ENCODE data around the gene SH3GL2. TPM values are rescaled to one million over a fixed set of nuclear protein-coding genes. Genes with fewer than 3 reads are reported as not detected.

Gene SH3GL2
- total and polyA plus RNA-seq, 2 donors (not counting 3 experiments of a cell fraction or from before 2014, with no cell fraction given): 0.12 TPM; not detected in 1

DNA sequence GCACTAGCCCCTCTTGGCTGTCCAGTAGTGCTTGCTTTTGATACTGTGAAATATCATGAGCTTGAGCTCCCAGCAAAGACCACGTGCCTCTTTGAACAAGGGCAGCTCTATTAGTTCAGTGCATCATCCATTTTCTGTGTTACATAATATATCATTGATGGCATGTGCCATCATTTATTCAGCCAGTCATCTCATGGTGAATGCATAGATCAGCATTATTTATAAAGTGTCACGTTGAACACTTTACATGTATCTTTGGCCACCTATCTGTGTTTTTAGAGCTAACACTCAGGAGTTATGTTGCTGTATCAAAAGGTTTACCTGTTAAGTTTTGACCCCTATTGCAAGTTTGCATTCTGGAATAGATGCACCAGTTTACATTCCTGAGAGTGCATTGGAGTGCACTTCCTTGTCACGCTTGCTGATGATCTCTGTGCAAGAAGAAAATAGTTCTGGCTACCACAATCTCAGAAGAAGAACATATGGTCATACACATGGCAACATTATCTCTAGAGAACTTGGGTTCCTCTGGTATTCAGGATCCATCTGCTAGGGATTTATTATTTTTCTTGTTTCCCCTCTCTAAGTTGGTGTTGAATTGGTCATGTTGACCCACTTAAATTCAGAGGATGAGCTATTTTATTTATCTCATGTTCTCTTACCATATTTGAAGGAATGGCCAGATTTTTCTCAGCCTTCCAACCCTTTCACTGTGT lies 120.9 kb downstream of the SH3GL2 start:
- dilution Hi-C loops (cut with MboI; ENCODE audit: extremely low pct_ligation_motif_present, low sequenced_read_pairs): no loop called here

DNA sequence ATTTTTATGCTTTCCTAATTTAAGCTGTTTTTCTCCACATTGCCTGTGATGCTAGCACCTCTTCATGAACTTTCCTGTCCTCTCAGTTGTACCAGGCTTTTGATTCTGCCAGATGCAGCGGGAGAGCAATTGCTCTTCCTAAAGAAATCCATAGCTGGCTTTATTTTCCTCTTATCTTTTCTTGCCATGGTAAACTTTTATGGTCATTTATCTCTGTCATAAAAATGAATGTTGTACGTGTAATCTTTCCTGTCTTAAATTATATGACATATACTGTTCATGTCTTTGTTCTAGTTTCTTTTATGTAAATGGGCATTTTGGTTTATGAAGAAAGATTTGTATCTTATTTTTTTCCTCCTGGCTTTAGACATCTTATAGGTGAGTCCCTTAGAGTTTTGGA lies 127.5 kb downstream of the SH3GL2 start:
- H4K20me1 ChIP-seq (replicated peaks; ENCODE audit: control insufficient read depth, extremely low read depth, insufficient read depth, low read length): no peaks in the 10 kb centered on the region
- no peaks in the 10 kb centered on the region for H3K4me1 ChIP-seq (ENCODE audit: control insufficient read depth, extremely low read depth, insufficient read depth, low read length)
- H3K27me3 ChIP-seq (ENCODE audit: control insufficient read depth in 2 of 2, insufficient read depth in 2 of 2, low read length in 2 of 2): peaks cover 0 to 2% of the 10 kb centered on the region in 2 experiments
- no TSS peak for BruUV-seq (replicated peaks)
- no peak overlapping the region for H2AFZ ChIP-seq (ENCODE audit: low read depth, low read length)
- CTCF ChIA-PET: no interaction called here
- H3K79me2 ChIP-seq (ENCODE audit: control insufficient read depth, insufficient read depth, low read length): no peaks in the 10 kb centered on the region
- intact Hi-C loops (cut with micrococcal nuclease): no loop called here
- H3K4me3 ChIP-seq (replicated peaks in 1 of 3; ENCODE audit: insufficient read depth in 1 of 3, low read depth in 1 of 3, low read length in 3 of 3): no peak overlapping the region
- no peak for FAIRE-seq
- DNase-seq (ENCODE audit: low read depth, low spot score): no peak
- POLR2A ChIA-PET: no interaction called here
- H3K4me2 ChIP-seq (ENCODE audit: insufficient read depth, low read length): no peak overlapping the region
- TF ChIP-seq MYC (IDR thresholded peaks at IDR 0.05; ENCODE audit: low read depth, low read length): no peak
- no peak for TF ChIP-seq FOS (IDR thresholded peaks at IDR 0.05; ENCODE audit: borderline replicate concordance, insufficient read depth, low read length)
- TF ChIP-seq, protein P1, sequence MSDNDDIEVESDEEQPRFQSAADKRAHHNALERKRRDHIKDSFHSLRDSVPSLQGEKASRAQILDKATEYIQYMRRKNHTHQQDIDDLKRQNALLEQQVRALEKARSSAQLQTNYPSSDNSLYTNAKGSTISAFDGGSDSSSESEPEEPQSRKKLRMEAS (IDR thresholded peaks at IDR 0.05; ENCODE audit: insufficient read depth, insufficient read length): no peak
- TF ChIP-seq, protein P2, sequence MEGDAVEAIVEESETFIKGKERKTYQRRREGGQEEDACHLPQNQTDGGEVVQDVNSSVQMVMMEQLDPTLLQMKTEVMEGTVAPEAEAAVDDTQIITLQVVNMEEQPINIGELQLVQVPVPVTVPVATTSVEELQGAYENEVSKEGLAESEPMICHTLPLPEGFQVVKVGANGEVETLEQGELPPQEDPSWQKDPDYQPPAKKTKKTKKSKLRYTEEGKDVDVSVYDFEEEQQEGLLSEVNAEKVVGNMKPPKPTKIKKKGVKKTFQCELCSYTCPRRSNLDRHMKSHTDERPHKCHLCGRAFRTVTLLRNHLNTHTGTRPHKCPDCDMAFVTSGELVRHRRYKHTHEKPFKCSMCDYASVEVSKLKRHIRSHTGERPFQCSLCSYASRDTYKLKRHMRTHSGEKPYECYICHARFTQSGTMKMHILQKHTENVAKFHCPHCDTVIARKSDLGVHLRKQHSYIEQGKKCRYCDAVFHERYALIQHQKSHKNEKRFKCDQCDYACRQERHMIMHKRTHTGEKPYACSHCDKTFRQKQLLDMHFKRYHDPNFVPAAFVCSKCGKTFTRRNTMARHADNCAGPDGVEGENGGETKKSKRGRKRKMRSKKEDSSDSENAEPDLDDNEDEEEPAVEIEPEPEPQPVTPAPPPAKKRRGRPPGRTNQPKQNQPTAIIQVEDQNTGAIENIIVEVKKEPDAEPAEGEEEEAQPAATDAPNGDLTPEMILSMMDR (IDR thresholded peaks at IDR 0.05; ENCODE audit: extremely low read depth in 1 of 2, insufficient read depth in 1 of 2, low read depth in 1 of 2, low read length in 2 of 2): no peak
- no peak for TF ChIP-seq JUN (IDR thresholded peaks at IDR 0.05; ENCODE audit: borderline replicate concordance, insufficient read depth, insufficient read length, low read depth)
- TF ChIP-seq GATA2 (IDR thresholded peaks at IDR 0.05; ENCODE audit: insufficient read depth, insufficient read length, low read depth, low read length): no peak
- no peak for TF ChIP-seq POLR2AphosphoS5 (IDR thresholded peaks at IDR 0.05; ENCODE audit: insufficient read depth, low read depth, low read length)
- no peak for TF ChIP-seq POLR2A (IDR thresholded peaks at IDR 0.05; ENCODE audit: low read depth, low read length)
- TF ChIP-seq EZH2 (IDR thresholded peaks at IDR 0.05; ENCODE audit: borderline replicate concordance, low read depth, low read length, severe bottlenecking): no peak
- no peak overlapping the region for H3K9ac ChIP-seq (replicated peaks; ENCODE audit: extremely low read depth, insufficient read depth, low read length)
- no peaks in the 10 kb centered on the region for H3K9me3 ChIP-seq (replicated peaks; ENCODE audit: control insufficient read depth, insufficient read depth, low read length)
- H3K36me3 ChIP-seq (ENCODE audit: control insufficient read depth in 2 of 2, extremely low read depth in 1 of 2, insufficient read depth in 2 of 2, low read length in 2 of 2): no peaks in the 10 kb centered on the region
- H3K9me1 ChIP-seq (replicated peaks; ENCODE audit: control insufficient read depth, extremely low read depth, insufficient read depth, low read length): no peaks in the 10 kb centered on the region
- dilution Hi-C loops (cut with MboI; ENCODE audit: extremely low pct_ligation_motif_present, low sequenced_read_pairs): no loop called here
- H3K27ac ChIP-seq (ENCODE audit: insufficient read depth, low read depth, low read length): no peak overlapping the region

More for the DNA sequence above, 120.9 kb downstream of the SH3GL2 start:
- Histone ChIP-seq H3K79me2 (ENCODE audit: control insufficient read depth, insufficient read depth, low read length) (no peaks in the 10 kb centered on the region), H3K4me1 (ENCODE audit: control insufficient read depth, extremely low read depth, insufficient read depth, low read length) (no peaks in the 10 kb centered on the region), H2AFZ (ENCODE audit: low read depth, low read length) (no peak overlapping the region), H3K4me3 (replicated peaks in 1 of 3; ENCODE audit: insufficient read depth in 1 of 3, low read depth in 1 of 3, low read length in 3 of 3) (no peak overlapping the region), H3K27me3 (ENCODE audit: control insufficient read depth in 2 of 2, insufficient read depth in 2 of 2, low read length in 2 of 2) (peaks cover 0 to 2% of the 10 kb centered on the region in 2 experiments), H3K9ac (replicated peaks; ENCODE audit: extremely low read depth, insufficient read depth, low read length) (no peak overlapping the region), H3K27ac (ENCODE audit: insufficient read depth, low read depth, low read length) (no peak overlapping the region), H3K9me1 (replicated peaks; ENCODE audit: control insufficient read depth, extremely low read depth, insufficient read depth, low read length) (no peaks in the 10 kb centered on the region), H3K4me2 (ENCODE audit: insufficient read depth, low read length) (no peak overlapping the region), H3K36me3 (ENCODE audit: control insufficient read depth in 2 of 2, extremely low read depth in 1 of 2, insufficient read depth in 2 of 2, low read length in 2 of 2) (no peaks in the 10 kb centered on the region), H3K9me3 (replicated peaks; ENCODE audit: control insufficient read depth, insufficient read depth, low read length) (no peaks in the 10 kb centered on the region), H4K20me1 (replicated peaks; ENCODE audit: control insufficient read depth, extremely low read depth, insufficient read depth, low read length) (no peaks in the 10 kb centered on the region)
- TF ChIP-seq GATA2 (IDR thresholded peaks at IDR 0.05; ENCODE audit: insufficient read depth, insufficient read length, low read depth, low read length): no peak
- TF ChIP-seq FOS (IDR thresholded peaks at IDR 0.05; ENCODE audit: borderline replicate concordance, insufficient read depth, low read length): no peak
- no peak for TF ChIP-seq POLR2AphosphoS5 (IDR thresholded peaks at IDR 0.05; ENCODE audit: insufficient read depth, low read depth, low read length)
- no peak for TF ChIP-seq EZH2 (IDR thresholded peaks at IDR 0.05; ENCODE audit: borderline replicate concordance, low read depth, low read length, severe bottlenecking)
- BruUV-seq (replicated peaks): no TSS peak
- intact Hi-C loops (cut with micrococcal nuclease): no loop called here
- no peak for DNase-seq (ENCODE audit: low read depth, low spot score)
- FAIRE-seq: no peak
- CTCF ChIA-PET: no interaction called here
- POLR2A ChIA-PET: no interaction called here
